Tibial artery (tissue), 4 donors: ENCODE measurements around the gene TRPM3.

Experiments used
- DNase-seq, 2 donors: peaks; one replicate each; pipeline ENCODE4 v3.0.0-alpha.2; 2019
- H3K27ac ChIP-seq, 2 donors: fragments of 200-600 bp; sonication (generic) in 1 of 2; 1 replicate in 1 of 2; 2 replicates in 1 of 2; pipeline ENCODE4 v1.5.1; 2018 to 2019; ENCODE audit warnings: mild to moderate bottlenecking in 1 of 2
- H3K27me3 ChIP-seq, 2 donors: fragments of 200-600 bp; sonication (generic) in 1 of 2; one replicate each; pipeline versions ENCODE4 v1.5.1 to v1.6.0; 2016 to 2019
- H3K36me3 ChIP-seq, 3 donors: fragments of 200-600 bp; sonication (generic) in 2 of 3; one replicate each; pipeline ENCODE4 v1.5.1; 2016 to 2019; ENCODE audit warnings: mild to moderate bottlenecking in 2 of 3
- H3K4me1 ChIP-seq, 4 donors: fragments of 200-600 bp; sonication (generic) in 2 of 4; 1 replicate in 3 of 4; 2 replicates in 1 of 4; pipeline ENCODE4 v1.5.1; 2016 to 2019
- H3K4me3 ChIP-seq, 2 donors: fragments of 200-600 bp; sonication (generic) in 1 of 2; 1 replicate in 1 of 2; 2 replicates in 1 of 2; pipeline ENCODE4 v1.5.1; 2018 to 2019; ENCODE audit warnings: mild to moderate bottlenecking in 2 of 2
- H3K9me3 ChIP-seq, 3 donors: fragments of 200-600 bp; sonication (generic) in 1 of 3; one replicate each; pipeline ENCODE4 v1.5.1; 2016 to 2019
- CTCF ChIP-seq, 2 experiments: fragments of 200-600 bp in 1 of 2; fragments of 450-650 bp in 1 of 2; IDR thresholded peaks; one replicate each; pipeline ENCODE4 v1.5.1; 2017 to 2019; ENCODE audit warnings: antibody characterized with exemption in 2 of 2, mild to moderate bottlenecking in 1 of 2, moderate library complexity in 1 of 2
- intact Hi-C: fragments of 100-400 bp; cut with DNase I; formaldehyde crosslinking; loops from one replicate; pipeline ENCODE4 v1.15.0; 2023; ENCODE audit warnings: low total_unique reads

TRPM3 gene

GRCh38 chr9:70927530-70927929 is 193.9 kb downstream of the TRPM3 start:
- intact Hi-C loops, result loop anchor here (5.0 to 10.0 kb wide), 2 partner anchors 283 to 320 kb away; no protein-coding TSS in a partner anchor
- no peaks in the 10 kb centered on the region for H3K27me3 ChIP-seq

GRCh38 chr9:70924895-70925547 is 196.4 kb downstream of the TRPM3 start:
- peak overlapping the region; percentile 21 to 73 for H3K27ac ChIP-seq
- H3K27me3 ChIP-seq, result no peaks in the 10 kb centered on the region
- H3K4me3 ChIP-seq, result peak overlapping the region; percentile 33
- H3K4me1 ChIP-seq, result peaks cover 0 to 17% (median 6%) of the 10 kb centered on the region in 4 donors
- H3K9me3 ChIP-seq, result no peaks in the 10 kb centered on the region
- peak; percentile 77 to 89 for TF ChIP-seq CTCF (IDR thresholded peaks at IDR 0.05)
- intact Hi-C loops, result loop anchor here (5.0 to 10.0 kb wide), 2 partner anchors 280 to 322 kb away; no protein-coding TSS in a partner anchor
- no peaks in the 10 kb centered on the region for H3K36me3 ChIP-seq
- DNase-seq, result peak; percentile 54 to 68

More at GRCh38 chr9:70927530-70927929, 193.9 kb downstream of the TRPM3 start:
- H3K9me3 ChIP-seq, result no peaks in the 10 kb centered on the region
- no peak for TF ChIP-seq CTCF (IDR thresholded peaks at IDR 0.05)
- no peak overlapping the region for H3K4me3 ChIP-seq
- DNase-seq, result no peak
- H3K4me1 ChIP-seq, result peaks cover 0 to 17% (median 6%) of the 10 kb centered on the region in 4 donors
- no peak overlapping the region for H3K27ac ChIP-seq
- H3K36me3 ChIP-seq, result no peaks in the 10 kb centered on the region

- peak overlapping the region; percentile 33 for H3K4me3 ChIP-seq
- H3K27ac ChIP-seq, result peak overlapping the region; percentile 21 to 73
- no peaks in the 10 kb centered on the region for H3K27me3 ChIP-seq
- DNase-seq, result no peak
- peaks cover 0 to 17% (median 6%) of the 10 kb centered on the region in 4 donors for H3K4me1 ChIP-seq
- intact Hi-C loops, result loop anchor here (10.0 kb wide), 1 partner anchor 280 kb away; no protein-coding TSS in a partner anchor
- TF ChIP-seq CTCF (IDR thresholded peaks at IDR 0.05), result no peak
- no peaks in the 10 kb centered on the region for H3K36me3 ChIP-seq
- no peaks in the 10 kb centered on the region for H3K9me3 ChIP-seq
Observed at GRCh38 chr9:70924380-70924779, 197.0 kb downstream of the TRPM3 start.

GRCh38 chr9:70923961-70924360 is 197.5 kb downstream of the TRPM3 start:
- no peaks in the 10 kb centered on the region for H3K36me3 ChIP-seq
- intact Hi-C loops, result loop anchor here (10.0 kb wide), 1 partner anchor 279 kb away; no protein-coding TSS in a partner anchor
- no peak for TF ChIP-seq CTCF (IDR thresholded peaks at IDR 0.05)
- H3K9me3 ChIP-seq, result no peaks in the 10 kb centered on the region
- H3K27me3 ChIP-seq, result no peaks in the 10 kb centered on the region
- H3K4me3 ChIP-seq, result no peak overlapping the region
- no peak for DNase-seq
- H3K4me1 ChIP-seq, result peaks cover 0 to 17% (median 6%) of the 10 kb centered on the region in 4 donors
- peak overlapping the region in 1 of 2 donors; percentile 73 for H3K27ac ChIP-seq

GRCh38 chr9:70921136-70921535 is 200.3 kb downstream of the TRPM3 start:
- no peak for TF ChIP-seq CTCF (IDR thresholded peaks at IDR 0.05)
- no peak for DNase-seq
- H3K9me3 ChIP-seq, result no peaks in the 10 kb centered on the region
- H3K4me1 ChIP-seq, result peaks cover 0 to 17% (median 6%) of the 10 kb centered on the region in 4 donors
- intact Hi-C loops, result loop anchor here (10.0 kb wide), 1 partner anchor 276 kb away; no protein-coding TSS in a partner anchor
- H3K36me3 ChIP-seq, result no peaks in the 10 kb centered on the region
- H3K4me3 ChIP-seq, result no peak overlapping the region
- no peaks in the 10 kb centered on the region for H3K27me3 ChIP-seq
- H3K27ac ChIP-seq, result no peak overlapping the region
